AG04450 (cell line): ENCODE measurements around the gene WDFY4. TPM values are rescaled to one million over a fixed set of nuclear protein-coding genes. Genes with fewer than 3 reads are reported as not detected.

Experiments used
- CTCF ChIA-PET: fragments of 300-600, 350-600 bp; formaldehyde crosslinking; extraction: SDS; loops from one replicate; lab custom pipeline; 2022; ENCODE audit warnings: antibody characterized with exemption, inconsistent platforms; lab: Charles Lee
- POLR2A ChIA-PET: fragments of 350-600 bp; formaldehyde crosslinking; extraction: SDS; loops from one replicate; lab custom pipeline; 2021; ENCODE audit warnings: antibody characterized with exemption, inconsistent platforms; lab: Yijun Ruan, JAX
- DNase-seq: peaks from one replicate; pipeline ENCODE4 v3.0.0-alpha.2; 2011; ENCODE audit warnings: low read depth, low spot score
- H3K27ac ChIP-seq: one replicate; pipeline ENCODE4 v1.5.1; 2012; ENCODE audit warnings: low read depth, low read length, control low read depth
- H3K27me3 ChIP-seq: one replicate; pipeline ENCODE4 v1.6.0; 2012; ENCODE audit warnings: low read length; ENCODE audit not compliant: control insufficient read depth, insufficient read depth
- H3K4me3 ChIP-seq: 2 replicates; pipeline ENCODE4 v1.5.1; 2011; ENCODE audit warnings: mild to moderate bottlenecking, low read depth, low read length, control low read depth
- H3K9me3 ChIP-seq: 2 replicates; pipeline ENCODE4 v1.5.1; 2012; ENCODE audit warnings: low read length; ENCODE audit not compliant: control insufficient read depth, insufficient read depth
- polyA plus RNA-seq: library from polyadenylated mRNA; depleted of rRNA; stranded (reverse); fragments of >200 nt; gene quantifications from 2 replicates; pipeline ENCODE4 v1.2.3, GENCODE V29; 2011
- TF ChIP-seq, protein P1 (sequence below): IDR thresholded peaks from 2 replicates; pipeline ENCODE4 v1.5.1; 2011; ENCODE audit warnings: low read depth, low read length, control low read depth, inconsistent platforms

The WDFY4 gene
- polyA plus RNA-seq, 1 experiment, result not detected

DNA sequence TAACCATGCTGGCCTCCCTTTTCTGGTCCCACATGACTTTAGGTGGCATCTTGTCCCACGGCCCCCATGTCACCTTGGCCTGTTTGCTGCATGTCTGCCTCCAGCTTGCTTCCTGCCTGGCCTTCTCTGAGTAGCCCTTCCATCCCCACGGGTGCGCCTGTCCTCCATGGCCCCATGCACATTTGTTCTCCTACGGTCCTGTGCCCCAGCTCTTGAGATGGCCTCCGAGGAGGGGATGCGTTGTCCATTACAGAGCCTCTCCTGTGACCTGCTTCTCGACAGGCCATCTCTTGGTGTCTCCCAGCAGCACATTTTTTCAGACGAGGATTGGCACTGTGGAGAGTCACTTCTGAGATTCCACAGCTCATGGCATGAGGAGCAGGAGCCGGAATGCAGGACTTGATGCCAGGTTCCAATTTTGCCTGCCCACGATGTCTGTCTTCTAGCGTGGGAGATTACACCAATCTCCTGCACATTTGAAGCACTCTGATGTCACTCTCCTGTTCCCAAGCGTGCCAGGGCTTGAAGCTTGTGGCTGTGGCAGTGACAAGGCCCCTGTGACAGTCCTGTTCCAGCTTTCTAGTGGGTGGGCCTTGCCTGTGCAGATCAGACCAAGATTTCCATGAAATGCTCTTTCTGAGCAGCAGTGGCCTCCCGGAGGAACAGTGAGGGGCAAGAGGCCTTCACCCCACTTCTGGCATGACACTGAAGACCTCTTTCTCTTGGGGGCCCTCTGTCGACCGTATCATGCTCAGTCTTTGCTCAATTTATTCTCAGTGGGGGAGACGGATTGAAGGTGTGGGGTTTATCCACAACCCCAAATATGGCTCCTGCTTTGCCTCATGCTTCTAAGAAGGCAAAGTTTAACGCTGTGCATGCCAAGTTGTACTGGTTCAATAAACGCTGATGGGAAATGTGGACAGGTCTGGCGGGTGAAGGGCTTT lies 13.4 kb downstream of the WDFY4 start:
- H3K4me3 ChIP-seq, result no peak overlapping the region
- DNase-seq, result no peak
- ChIA-PET POLR2A (no interaction called here), CTCF (no interaction called here)
- TF ChIP-seq, protein P1, sequence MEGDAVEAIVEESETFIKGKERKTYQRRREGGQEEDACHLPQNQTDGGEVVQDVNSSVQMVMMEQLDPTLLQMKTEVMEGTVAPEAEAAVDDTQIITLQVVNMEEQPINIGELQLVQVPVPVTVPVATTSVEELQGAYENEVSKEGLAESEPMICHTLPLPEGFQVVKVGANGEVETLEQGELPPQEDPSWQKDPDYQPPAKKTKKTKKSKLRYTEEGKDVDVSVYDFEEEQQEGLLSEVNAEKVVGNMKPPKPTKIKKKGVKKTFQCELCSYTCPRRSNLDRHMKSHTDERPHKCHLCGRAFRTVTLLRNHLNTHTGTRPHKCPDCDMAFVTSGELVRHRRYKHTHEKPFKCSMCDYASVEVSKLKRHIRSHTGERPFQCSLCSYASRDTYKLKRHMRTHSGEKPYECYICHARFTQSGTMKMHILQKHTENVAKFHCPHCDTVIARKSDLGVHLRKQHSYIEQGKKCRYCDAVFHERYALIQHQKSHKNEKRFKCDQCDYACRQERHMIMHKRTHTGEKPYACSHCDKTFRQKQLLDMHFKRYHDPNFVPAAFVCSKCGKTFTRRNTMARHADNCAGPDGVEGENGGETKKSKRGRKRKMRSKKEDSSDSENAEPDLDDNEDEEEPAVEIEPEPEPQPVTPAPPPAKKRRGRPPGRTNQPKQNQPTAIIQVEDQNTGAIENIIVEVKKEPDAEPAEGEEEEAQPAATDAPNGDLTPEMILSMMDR, result no peak
- H3K27ac ChIP-seq, result no peak overlapping the region
- no peaks in the 10 kb centered on the region for H3K9me3 ChIP-seq
- peaks cover 9% of the 10 kb centered on the region for H3K27me3 ChIP-seq

DNA sequence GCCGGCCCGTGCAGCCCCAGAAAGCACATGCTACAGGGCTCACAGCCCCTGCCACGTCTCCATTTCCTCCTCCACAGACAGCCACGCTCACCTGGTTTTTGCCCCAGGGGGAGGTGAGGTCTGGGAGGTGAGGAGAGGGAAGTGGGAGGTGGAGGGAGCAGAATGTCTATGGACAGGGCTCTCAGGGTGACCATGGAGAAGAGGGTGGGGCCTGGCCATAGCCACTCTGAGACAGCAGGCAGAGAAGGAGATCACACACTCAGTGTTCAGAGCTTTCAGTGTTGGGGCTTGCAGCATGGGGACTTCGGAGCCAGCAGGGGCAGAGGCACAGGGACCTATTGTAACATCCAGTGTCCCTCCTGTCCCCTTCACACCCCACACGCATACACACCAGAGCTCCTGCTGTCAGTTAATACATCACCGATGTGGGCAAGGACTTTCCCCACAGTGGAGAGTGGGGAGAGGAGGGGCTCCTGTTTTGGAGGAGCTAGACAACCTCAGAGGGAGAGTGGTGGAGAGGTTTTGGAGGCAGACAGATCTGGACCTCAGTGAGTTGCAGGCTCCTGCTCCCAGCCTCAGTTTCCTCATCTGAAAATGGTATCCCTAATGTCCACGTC lies 14.4 kb downstream of the WDFY4 start:
- ChIA-PET CTCF (no interaction called here), POLR2A (no interaction called here)
- Histone ChIP-seq H3K9me3 (no peaks in the 10 kb centered on the region), H3K27me3 (peaks cover 17% of the 10 kb centered on the region), H3K27ac (no peak overlapping the region), H3K4me3 (no peak overlapping the region)
- DNase-seq, result no peak
- TF ChIP-seq, protein P1, result no peak

DNA sequence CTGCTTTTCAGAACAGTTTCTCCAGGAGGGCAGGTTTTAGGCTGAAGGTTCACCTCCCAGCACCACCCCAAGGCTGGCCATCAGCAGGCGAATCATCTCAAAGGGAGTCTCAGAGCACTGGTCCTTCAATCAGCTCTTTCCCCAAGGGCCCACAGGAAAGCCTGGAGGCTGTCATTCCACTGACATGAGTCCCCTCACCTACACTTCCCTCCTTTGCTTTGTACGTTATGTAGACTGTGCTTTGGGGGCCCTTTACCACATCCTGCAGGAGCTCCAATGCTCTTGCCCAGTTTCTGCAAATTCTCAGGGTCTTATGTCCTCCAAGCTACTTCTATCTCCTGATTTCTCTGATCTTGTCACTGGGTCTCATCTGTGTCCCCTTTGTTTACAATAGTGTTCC lies 15.4 kb downstream of the WDFY4 start:
- CTCF ChIA-PET, result interaction anchor here (1.6 kb wide), 1 partner anchor 42 kb away, joined by 5 read pairs; no protein-coding TSS in a partner anchor
- no peaks in the 10 kb centered on the region for H3K9me3 ChIP-seq
- peaks cover 17% of the 10 kb centered on the region for H3K27me3 ChIP-seq
- DNase-seq, result no peak
- TF ChIP-seq, protein P1, result no peak
- POLR2A ChIA-PET, result no interaction called here
- H3K27ac ChIP-seq, result no peak overlapping the region
- H3K4me3 ChIP-seq, result no peak overlapping the region

DNA sequence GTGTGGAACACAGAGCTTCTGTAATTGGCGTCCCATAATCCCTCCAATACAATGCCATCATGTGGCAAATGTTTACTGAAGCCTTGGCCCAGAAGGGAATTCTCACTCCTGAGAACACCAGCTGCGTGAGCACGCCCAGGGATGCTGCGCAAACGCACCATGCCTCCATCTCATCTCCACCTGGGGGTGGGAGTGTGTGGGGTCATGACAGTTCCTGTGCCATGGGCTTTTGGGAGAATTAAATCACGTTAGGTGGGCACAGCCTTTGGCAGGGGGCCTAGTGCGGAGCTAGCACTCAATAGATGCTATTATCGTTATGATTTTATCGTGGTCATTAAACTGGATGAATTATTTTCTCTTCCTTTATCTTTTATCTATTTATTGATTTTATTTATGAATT lies 15.8 kb downstream of the WDFY4 start:
- Histone ChIP-seq H3K9me3 (no peaks in the 10 kb centered on the region), H3K27ac (no peak overlapping the region), H3K27me3 (peaks cover 21% of the 10 kb centered on the region), H3K4me3 (no peak overlapping the region)
- TF ChIP-seq, protein P1, result no peak
- ChIA-PET CTCF (interaction anchor here (1.6 kb wide), 1 partner anchor 42 kb away, joined by 5 read pairs; no protein-coding TSS in a partner anchor), POLR2A (no interaction called here)
- no peak for DNase-seq
